GM12874 (cell line): Measurements from ENCODE around the gene DLG2.

ENCODE experiments used
- CTCF ChIP-seq: IDR thresholded peaks from 2 replicates; pipeline ENCODE4 v1.5.1; 2011; ENCODE audit warnings: low read depth, mild to moderate bottlenecking, control low read depth, low read length, moderate library complexity; ENCODE audit not compliant: insufficient read depth

The DLG2 gene

GRCh38 chr11:84310268-84310667 lies 1316.9 kb downstream of the DLG2 start:
- no peak for TF ChIP-seq CTCF

GRCh38 chr11:84300092-84300491 lies 1327.1 kb downstream of the DLG2 start:
- no peak for TF ChIP-seq CTCF

- TF ChIP-seq CTCF, result no peak
These were observed 1329.6 kb downstream of the DLG2 start for GRCh38 chr11:84297570-84297969.

GRCh38 chr11:84295815-84296214 lies 1331.3 kb downstream of the DLG2 start:
- no peak for TF ChIP-seq CTCF

GRCh38 chr11:84292955-84293354 lies 1334.2 kb downstream of the DLG2 start:
- TF ChIP-seq CTCF, result no peak

- no peak for TF ChIP-seq CTCF
These were observed 1335.1 kb downstream of the DLG2 start for GRCh38 chr11:84292006-84292405.

GRCh38 chr11:84290647-84291046 lies 1336.5 kb downstream of the DLG2 start:
- no peak for TF ChIP-seq CTCF
